Activated naive CD8-positive, alpha-beta T cell (primary cell): Measurements from ENCODE around the gene RIIAD1.
A peak's percentile ranks its signal among the peaks of the same experiment; 100 is the strongest.
"Not testable (repeated sequence)": the region's sequence is repeated elsewhere in the genome, so short reads cannot be mapped to it uniquely, and the experiment has no call there.

Experiments used
- H3K27ac Mint-ChIP-seq: one replicate; pipeline ENCODE4 v1.8.0; 2021; ENCODE audit warnings: mixed read lengths
- H3K27me3 Mint-ChIP-seq: one replicate; pipeline ENCODE4 v1.8.0; 2021; ENCODE audit warnings: mixed read lengths
- H3K36me3 Mint-ChIP-seq: one replicate; pipeline ENCODE4 v1.8.0; 2021; ENCODE audit warnings: mixed read lengths
- H3K4me1 Mint-ChIP-seq: one replicate; pipeline ENCODE4 v1.8.0; 2021; ENCODE audit warnings: low read depth, mixed read lengths
- H3K4me3 Mint-ChIP-seq: one replicate; pipeline ENCODE4 v1.8.0; 2021; ENCODE audit warnings: mild to moderate bottlenecking, mixed read lengths
- H3K9me3 Mint-ChIP-seq: one replicate; pipeline ENCODE4 v1.8.0; 2021; ENCODE audit warnings: low read depth, mixed read lengths

Gene RIIAD1

DNA sequence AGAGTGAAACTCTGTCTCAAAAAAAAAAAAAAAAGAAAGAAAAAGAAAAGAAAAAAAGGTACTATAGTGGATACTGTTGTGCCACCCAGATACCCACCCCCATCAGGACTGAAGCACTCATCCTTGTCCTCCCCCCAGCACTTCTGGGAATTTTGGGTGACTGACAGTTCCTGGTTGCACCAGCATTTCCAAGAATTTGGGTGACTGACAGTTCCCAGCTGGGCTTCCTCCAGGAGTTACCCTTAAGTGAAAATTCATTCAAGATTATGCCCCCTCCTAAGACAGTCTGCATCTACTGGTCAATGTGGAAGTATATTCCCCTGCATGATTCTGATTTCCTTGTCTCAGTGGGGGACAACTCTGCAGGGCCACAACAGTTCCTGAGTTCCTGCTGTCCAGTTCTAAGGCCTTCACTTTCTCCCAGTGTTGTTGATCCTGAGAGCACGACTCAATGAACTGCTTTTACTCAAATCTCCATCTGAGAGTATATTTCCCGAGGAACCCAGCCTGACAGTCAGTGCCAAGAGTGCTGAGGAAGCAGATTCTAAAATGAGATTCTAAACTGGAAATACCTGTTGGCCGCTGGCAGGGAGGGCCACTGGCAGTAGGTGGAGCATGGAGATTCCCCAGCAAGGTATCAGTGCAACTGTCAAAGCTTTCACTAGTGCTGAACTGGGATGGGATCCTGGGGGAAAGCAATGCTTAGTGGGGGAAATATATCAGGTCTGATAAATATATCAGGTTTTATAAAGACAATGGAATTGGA lies 18.5 kb downstream of the RIIAD1 start:
- Mint-ChIP-seq H3K27ac (no peak overlapping the region), H3K27me3 (peaks cover 2% of the 10 kb centered on the region), H3K4me1 (no peaks in the 10 kb centered on the region), H3K9me3 (peaks cover 6% of the 10 kb centered on the region), H3K4me3 (no peak overlapping the region), H3K36me3 (peaks cover 2% of the 10 kb centered on the region)

DNA sequence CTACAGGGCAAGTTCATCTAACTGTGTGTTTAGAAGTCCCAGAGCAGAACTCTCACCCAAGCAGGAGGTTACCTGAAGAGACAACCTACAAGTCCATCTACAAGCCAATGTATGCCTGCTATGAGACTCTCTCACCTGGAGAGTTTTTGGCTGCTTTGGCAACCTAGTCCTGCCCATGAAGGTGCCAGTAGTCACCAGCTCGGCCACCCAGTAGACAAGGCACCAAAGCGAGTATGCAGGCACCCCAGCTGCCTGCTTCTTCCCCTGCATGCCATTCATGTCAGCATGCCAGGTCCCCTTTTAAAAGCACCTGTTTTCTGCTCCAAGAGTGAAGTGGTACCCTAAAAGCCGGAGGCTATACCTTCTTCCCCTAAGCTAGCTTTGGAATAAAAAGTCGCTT lies 20.2 kb downstream of the RIIAD1 start:
- Mint-ChIP-seq H3K27me3 (peaks cover 2% of the 10 kb centered on the region), H3K4me3 (no peak overlapping the region), H3K4me1 (no peaks in the 10 kb centered on the region), H3K9me3 (peaks cover 5% of the 10 kb centered on the region), H3K36me3 (peaks cover 2% of the 10 kb centered on the region), H3K27ac (no peak overlapping the region)

GRCh38 chr1:151756291-151756690 lies 35.0 kb downstream of the RIIAD1 start:
- H3K4me3 Mint-ChIP-seq: no peak overlapping the region
- peaks cover 4% of the 10 kb centered on the region for H3K4me1 Mint-ChIP-seq
- peaks cover 4% of the 10 kb centered on the region for H3K36me3 Mint-ChIP-seq
- peaks cover 3% of the 10 kb centered on the region for H3K27me3 Mint-ChIP-seq
- peak overlapping the region; percentile 58 for H3K27ac Mint-ChIP-seq
- H3K9me3 Mint-ChIP-seq: no peaks in the 10 kb centered on the region

DNA sequence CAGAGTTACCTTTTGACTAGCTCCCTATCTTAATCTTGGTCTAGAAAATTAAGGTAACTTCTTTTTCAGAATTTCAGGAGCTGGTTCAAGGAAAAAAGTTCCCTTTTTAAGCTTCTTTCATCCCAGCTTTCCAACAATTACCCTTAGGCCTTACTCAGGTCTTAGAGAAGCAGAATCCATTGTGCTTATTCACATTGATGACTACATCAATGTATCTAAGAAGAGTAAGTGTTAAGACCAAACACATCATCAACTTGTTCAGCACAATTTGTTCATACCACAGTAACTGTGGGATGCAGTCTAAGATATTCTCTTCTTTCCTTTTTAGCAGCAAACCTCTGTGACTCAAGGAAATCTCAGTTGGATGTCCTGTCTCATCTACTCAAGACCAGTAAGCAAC lies 37.9 kb downstream of the RIIAD1 start:
- Mint-ChIP-seq H3K27me3 (no peaks in the 10 kb centered on the region), H3K27ac (no peak overlapping the region), H3K9me3 (no peaks in the 10 kb centered on the region), H3K4me1 (peaks cover 18% of the 10 kb centered on the region), H3K4me3 (no peak overlapping the region), H3K36me3 (peaks cover 4% of the 10 kb centered on the region)

- peaks cover 4% of the 10 kb centered on the region for H3K36me3 Mint-ChIP-seq
- no peaks in the 10 kb centered on the region for H3K27me3 Mint-ChIP-seq
- H3K4me1 Mint-ChIP-seq: peaks cover 21% of the 10 kb centered on the region
- no peaks in the 10 kb centered on the region for H3K9me3 Mint-ChIP-seq
- H3K4me3 Mint-ChIP-seq: peak overlapping the region; percentile 51
- no peak overlapping the region for H3K27ac Mint-ChIP-seq
These were observed 39.5 kb downstream of the RIIAD1 start for GRCh38 chr1:151760597-151761385.

- Mint-ChIP-seq H3K36me3 (peaks cover 2% of the 10 kb centered on the region), H3K4me3 (peak within 1 kb of the TSS; percentile 94), H3K27ac (peak within 1 kb of the TSS; percentile 97), H3K4me1 (peaks cover 17% of the 10 kb centered on the region), H3K9me3 (no peaks in the 10 kb centered on the region), H3K27me3 (no peaks in the 10 kb centered on the region)
These were observed 41.9 kb downstream of the RIIAD1 start, which contains the start of gene MRPL9 for GRCh38 chr1:151762941-151763921. Gene MRPL9 (minus strand): TSS chr1:151763496. CDS start chr1:151763479, 17 bp downstream.

DNA sequence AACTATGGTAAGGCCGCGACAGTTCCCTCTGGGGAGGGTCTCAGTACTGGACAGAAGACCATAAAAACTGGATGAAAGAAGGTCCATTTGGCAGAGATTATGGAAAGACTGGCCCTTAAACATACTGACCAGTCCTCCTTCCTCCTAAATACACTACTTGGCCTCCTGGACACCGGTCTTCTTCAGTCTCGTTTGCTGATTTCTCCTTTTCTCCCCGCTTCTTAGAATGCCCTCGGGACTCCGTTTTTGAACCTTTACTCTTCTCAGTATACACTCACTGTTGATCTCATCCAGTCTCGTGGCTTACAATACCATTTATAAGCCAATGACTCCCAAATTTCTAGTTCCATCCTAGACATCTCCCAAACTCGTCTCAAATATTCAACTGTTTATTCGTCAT lies 42.7 kb downstream of the RIIAD1 start:
- peak overlapping the region; percentile 94 for H3K4me3 Mint-ChIP-seq
- peak overlapping the region; percentile 97 for H3K27ac Mint-ChIP-seq
- H3K36me3 Mint-ChIP-seq: peaks cover 2% of the 10 kb centered on the region
- H3K4me1 Mint-ChIP-seq: peaks cover 17% of the 10 kb centered on the region
- H3K27me3 Mint-ChIP-seq: no peaks in the 10 kb centered on the region
- no peaks in the 10 kb centered on the region for H3K9me3 Mint-ChIP-seq

DNA sequence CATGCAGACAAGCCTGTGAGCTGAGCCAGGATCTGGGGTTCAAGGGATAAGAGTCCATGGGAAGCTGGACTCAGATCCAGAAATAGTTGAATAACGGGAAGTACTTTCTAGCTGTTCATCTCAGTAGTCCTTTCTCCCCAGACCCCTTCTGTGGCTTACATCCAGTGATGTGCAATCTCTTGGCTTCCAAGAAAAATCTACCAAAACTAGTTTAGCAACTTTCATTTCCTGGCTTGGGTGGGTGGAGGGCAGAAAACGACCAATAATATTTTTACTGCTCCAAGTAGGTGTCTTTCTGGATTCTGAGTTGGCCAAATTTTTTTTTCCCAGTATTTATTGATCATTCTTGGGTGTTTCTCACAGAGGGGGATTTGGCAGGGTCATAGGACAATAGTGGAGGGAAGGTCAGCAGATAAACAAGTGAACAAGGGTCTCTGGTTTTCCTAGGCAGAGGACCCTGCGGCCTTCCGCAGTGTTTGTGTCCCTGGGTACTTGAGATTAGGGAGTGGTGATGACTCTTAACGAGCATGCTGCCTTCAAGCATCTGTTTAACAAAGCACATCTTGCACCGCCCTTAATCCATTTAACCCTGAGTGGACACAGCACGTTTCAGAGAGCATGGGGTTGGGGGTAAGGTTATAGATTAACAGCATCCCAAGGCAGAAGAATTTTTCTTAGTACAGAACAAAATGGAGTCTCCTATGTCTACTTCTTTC lies 47.2 kb downstream of the RIIAD1 start:
- H3K36me3 Mint-ChIP-seq, H3K27me3 Mint-ChIP-seq, H3K4me3 Mint-ChIP-seq, H3K4me1 Mint-ChIP-seq, H3K9me3 Mint-ChIP-seq, H3K27ac Mint-ChIP-seq: not testable (repeated sequence)

GRCh38 chr1:151769270-151769669 lies 47.9 kb downstream of the RIIAD1 start:
- not testable (repeated sequence) for H3K9me3 Mint-ChIP-seq, H3K27me3 Mint-ChIP-seq, H3K27ac Mint-ChIP-seq, H3K4me3 Mint-ChIP-seq, H3K36me3 Mint-ChIP-seq, H3K4me1 Mint-ChIP-seq

- no peak overlapping the region for H3K27ac Mint-ChIP-seq
- no peaks in the 10 kb centered on the region for H3K27me3 Mint-ChIP-seq
- H3K36me3 Mint-ChIP-seq: no peaks in the 10 kb centered on the region
- H3K4me3 Mint-ChIP-seq: no peak overlapping the region
- H3K4me1 Mint-ChIP-seq: no peaks in the 10 kb centered on the region
- no peaks in the 10 kb centered on the region for H3K9me3 Mint-ChIP-seq
These were observed 52.4 kb downstream of the RIIAD1 start for GRCh38 chr1:151773702-151774101.

GRCh38 chr1:151774256-151774922 lies 53.1 kb downstream of the RIIAD1 start:
- no peaks in the 10 kb centered on the region for H3K9me3 Mint-ChIP-seq
- H3K27ac Mint-ChIP-seq: no peak overlapping the region
- H3K4me3 Mint-ChIP-seq: no peak overlapping the region
- H3K4me1 Mint-ChIP-seq: no peaks in the 10 kb centered on the region
- H3K36me3 Mint-ChIP-seq: peaks cover 3% of the 10 kb centered on the region
- H3K27me3 Mint-ChIP-seq: no peaks in the 10 kb centered on the region

- no peak overlapping the region for H3K27ac Mint-ChIP-seq
These were observed 54.8 kb downstream of the RIIAD1 start for GRCh38 chr1:151775894-151776664.

DNA sequence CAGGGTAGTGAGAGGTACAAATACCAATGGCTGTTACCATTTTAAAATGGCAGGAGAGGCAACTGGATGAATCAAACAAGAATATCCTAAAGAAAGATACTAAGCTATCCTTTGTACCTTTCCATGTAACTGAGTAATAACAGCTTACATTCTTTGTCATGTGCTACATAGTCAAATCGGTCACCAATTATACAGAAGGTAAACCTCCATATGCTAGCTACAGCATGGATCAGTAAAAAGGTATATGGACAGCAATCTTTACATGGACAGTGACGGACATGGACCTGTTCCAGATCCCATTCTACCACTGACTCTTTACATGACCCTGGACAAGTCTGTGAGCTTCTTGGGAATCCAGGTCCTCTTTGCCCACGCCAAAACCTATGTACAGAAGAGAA lies 55.3 kb downstream of the RIIAD1 start:
- no peaks in the 10 kb centered on the region for H3K27me3 Mint-ChIP-seq
- no peaks in the 10 kb centered on the region for H3K9me3 Mint-ChIP-seq
- no peaks in the 10 kb centered on the region for H3K4me1 Mint-ChIP-seq
- peaks cover 10% of the 10 kb centered on the region for H3K36me3 Mint-ChIP-seq
- no peak overlapping the region for H3K4me3 Mint-ChIP-seq
- H3K27ac Mint-ChIP-seq: no peak overlapping the region

More at GRCh38 chr1:151775894-151776664, 54.8 kb downstream of the RIIAD1 start:
- H3K4me3 Mint-ChIP-seq: no peak overlapping the region
- H3K36me3 Mint-ChIP-seq: peaks cover 7% of the 10 kb centered on the region
- no peaks in the 10 kb centered on the region for H3K4me1 Mint-ChIP-seq
- H3K9me3 Mint-ChIP-seq: no peaks in the 10 kb centered on the region
- H3K27me3 Mint-ChIP-seq: no peaks in the 10 kb centered on the region
